Measurements from ENCODE around the gene HBS1L.

- TF ChIP-seq EZH2 (IDR thresholded peaks at IDR 0.05; ENCODE audit: borderline replicate concordance, control insufficient read depth, low read depth, low read length) (no peak), CTCF (IDR thresholded peaks at IDR 0.05 in 2 of 3, conservative IDR thresholded peaks at IDR 0.05 in 1 of 3; ENCODE audit: control insufficient read depth in 2 of 3, extremely low read depth in 1 of 3, insufficient read depth in 1 of 3, low read depth in 3 of 3, low read length in 3 of 3) (no peak), NFYB (IDR thresholded peaks at IDR 0.05; ENCODE audit: insufficient read depth, low read depth, low read length) (no peak), SREBF1 (IDR thresholded peaks at IDR 0.05; ENCODE audit: low read length) (no peak), POLR2AphosphoS5 (IDR thresholded peaks at IDR 0.05; ENCODE audit: low read length) (no peak), HDAC2 (IDR thresholded peaks at IDR 0.05) (no peak), ATF3 (IDR thresholded peaks at IDR 0.05; ENCODE audit: borderline replicate concordance, extremely low read depth, low read depth, low read length) (no peak)
- TF ChIP-seq, protein P1, sequence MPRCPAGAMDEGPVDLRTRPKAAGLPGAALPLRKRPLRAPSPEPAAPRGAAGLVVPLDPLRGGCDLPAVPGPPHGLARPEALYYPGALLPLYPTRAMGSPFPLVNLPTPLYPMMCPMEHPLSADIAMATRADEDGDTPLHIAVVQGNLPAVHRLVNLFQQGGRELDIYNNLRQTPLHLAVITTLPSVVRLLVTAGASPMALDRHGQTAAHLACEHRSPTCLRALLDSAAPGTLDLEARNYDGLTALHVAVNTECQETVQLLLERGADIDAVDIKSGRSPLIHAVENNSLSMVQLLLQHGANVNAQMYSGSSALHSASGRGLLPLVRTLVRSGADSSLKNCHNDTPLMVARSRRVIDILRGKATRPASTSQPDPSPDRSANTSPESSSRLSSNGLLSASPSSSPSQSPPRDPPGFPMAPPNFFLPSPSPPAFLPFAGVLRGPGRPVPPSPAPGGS (IDR thresholded peaks at IDR 0.05; ENCODE audit: borderline replicate concordance, insufficient read depth, low read depth, low read length, poor library complexity, severe bottlenecking): no peak
Observed at GRCh38 chr6:134949927-134950326, 104.7 kb downstream of the HBS1L start, which contains the start of gene ALDH8A1.

Data from GM12878 (cell line).